Suprapubic skin (tissue), 4 donors: ENCODE data around the gene CCL3. TPM values are rescaled to one million over a fixed set of nuclear protein-coding genes. Genes with fewer than 3 reads are reported as not detected.

ENCODE experiments used
- DNase-seq, 2 donors: peaks; one replicate each; pipeline ENCODE4 v3.0.0-alpha.2; 2019; ENCODE audit warnings: low spot score in 2 of 2
- H3K27ac ChIP-seq: fragments of 200-600 bp; sonication (generic); one replicate; pipeline ENCODE4 v1.5.1; 2019
- H3K27me3 ChIP-seq: fragments of 200-600 bp; sonication (generic); one replicate; pipeline ENCODE4 v1.5.1; 2019
- H3K36me3 ChIP-seq: fragments of 200-600 bp; sonication (generic); one replicate; pipeline ENCODE4 v1.5.1; 2019
- H3K4me1 ChIP-seq: fragments of 200-600 bp; sonication (generic); one replicate; pipeline ENCODE4 v1.5.1; 2019
- H3K4me3 ChIP-seq: fragments of 200-600 bp; sonication (generic); one replicate; pipeline ENCODE4 v1.5.1; 2019; ENCODE audit warnings: mild to moderate bottlenecking
- H3K9me3 ChIP-seq: fragments of 200-600 bp; sonication (generic); one replicate; pipeline ENCODE4 v1.5.1; 2019
- EP300 ChIP-seq: sonication (generic); formaldehyde crosslinking; IDR thresholded peaks from one replicate; pipeline ENCODE4 v1.6.1; 2017; ENCODE audit warnings: antibody characterized with exemption
- POLR2A ChIP-seq, 2 donors: fragments of 450-650 bp; IDR thresholded peaks; one replicate each; pipeline ENCODE4 v1.6.1; 2017; ENCODE audit warnings: antibody characterized with exemption in 2 of 2, mild to moderate bottlenecking in 2 of 2, moderate library complexity in 2 of 2
- POLR2AphosphoS5 ChIP-seq, 3 donors: sonication (generic); formaldehyde crosslinking; IDR thresholded peaks; one replicate each; pipeline ENCODE4 v1.6.1; 2017; ENCODE audit warnings: antibody characterized with exemption in 3 of 3
- WGBS: methylation state at CpG from one replicate; pipeline ENCODE4 v1.1.5; 2018; 5-methylcytosine and 5-hydroxymethylcytosine counted together
- total RNA-seq, 4 donors: library from RNA; depleted of rRNA; stranded (reverse); fragments of >200 nt; gene quantifications; one replicate each; pipeline ENCODE4 v1.1.0, GENCODE V29; 2016
- TF ChIP-seq, protein P1 (sequence below), 2 donors: fragments of 200-600 bp in 1 of 2; fragments of 450-650 bp in 1 of 2; sonication (generic) in 1 of 2; IDR thresholded peaks; one replicate each; pipeline ENCODE4 v1.5.1; 2016 to 2019; ENCODE audit warnings: antibody characterized with exemption in 2 of 2, mild to moderate bottlenecking in 1 of 2, moderate library complexity in 1 of 2

CCL3 gene
- total RNA-seq = under 1 TPM in 1 of 4 donors, not detected in 3; 0.79 TPM

DNA sequence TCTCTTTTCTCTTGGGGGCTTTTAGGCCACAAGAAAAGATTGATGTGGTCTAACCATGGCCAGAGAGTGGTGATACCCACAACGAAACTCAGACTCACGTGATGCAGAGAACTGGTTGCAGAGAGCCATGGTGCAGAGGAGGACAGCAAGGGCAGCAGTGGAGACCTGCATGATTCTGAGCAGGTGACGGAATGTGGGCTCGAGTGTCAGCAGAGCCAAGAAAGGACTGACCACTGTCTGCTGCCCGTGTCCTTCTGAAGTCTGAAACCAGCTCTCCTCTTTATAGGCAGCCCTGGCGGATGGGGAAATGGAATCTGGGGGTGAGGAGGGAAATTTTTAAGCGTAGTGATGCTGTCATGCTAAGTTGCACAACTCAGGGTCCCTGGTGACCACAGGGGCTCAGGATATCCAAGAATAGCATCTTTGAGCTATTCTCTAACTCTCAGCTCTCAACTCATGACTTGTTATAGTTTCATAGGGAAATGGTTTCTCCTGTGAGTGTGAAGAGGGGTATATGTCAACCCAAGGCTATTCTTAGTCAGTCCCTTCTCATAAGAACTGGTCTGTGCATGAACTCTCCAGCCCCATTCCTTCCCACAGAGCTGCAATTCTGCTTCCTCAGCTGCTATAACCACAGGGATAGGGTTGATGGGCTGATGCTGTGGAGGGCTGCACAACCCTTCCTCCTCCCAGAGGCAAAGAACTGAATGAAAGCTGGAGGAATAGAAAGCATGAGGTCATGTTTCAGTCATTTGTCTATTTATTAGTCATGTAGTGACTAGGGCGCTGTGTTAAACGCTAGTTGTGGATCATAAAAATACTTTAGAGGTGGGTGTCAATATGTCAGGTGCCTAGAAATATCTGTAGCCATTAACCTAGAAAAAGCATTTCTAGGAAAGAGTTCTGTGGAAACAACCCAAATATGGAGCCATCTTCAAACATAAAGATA, at the start of gene CCL3:
CCL3 (minus strand) TSS at position 256 of the 949 bp plus-strand sequence; CDS start at position 171, 85 bp downstream.
- H3K27ac ChIP-seq = no peak within 1 kb of the TSS
- WGBS = 59% methylated on average over 9 of the region's 9 CpGs
- no peaks in the 10 kb centered on the region for H3K9me3 ChIP-seq
- H3K4me1 ChIP-seq = no peaks in the 10 kb centered on the region
- DNase-seq = no peak
- no peaks in the 10 kb centered on the region for H3K36me3 ChIP-seq
- no peak within 1 kb of the TSS for H3K4me3 ChIP-seq
- H3K27me3 ChIP-seq = peaks cover 8% of the 10 kb centered on the region
- no peak for TF ChIP-seq EP300

DNA sequence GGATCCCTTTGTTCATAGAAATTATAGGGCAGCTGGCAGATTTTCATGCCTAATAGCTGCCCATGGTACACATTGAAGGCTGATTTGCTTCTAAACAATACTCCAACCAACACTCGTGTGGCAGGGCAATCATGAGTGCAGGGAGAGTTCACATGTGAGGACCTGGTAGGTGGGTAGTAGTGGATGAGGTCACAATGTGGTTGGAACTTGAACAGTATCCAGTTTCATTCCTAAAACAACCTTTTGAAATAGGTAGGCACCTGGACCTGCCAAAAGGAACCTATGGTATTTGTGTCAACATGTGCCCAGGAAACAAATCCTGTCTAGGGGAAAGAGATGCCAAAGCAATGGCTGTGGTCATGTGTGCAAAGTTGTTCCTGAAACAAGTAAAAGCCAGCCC, 46.5 kb upstream of the CCL3 start:
- no peak overlapping the region for H3K27ac ChIP-seq
- peaks cover 5% of the 10 kb centered on the region for H3K27me3 ChIP-seq
- H3K9me3 ChIP-seq = no peaks in the 10 kb centered on the region
- TF ChIP-seq POLR2A (IDR thresholded peaks at IDR 0.05) (no peak), POLR2AphosphoS5 (IDR thresholded peaks at IDR 0.05) (no peak), EP300 (no peak)
- TF ChIP-seq, protein P1, sequence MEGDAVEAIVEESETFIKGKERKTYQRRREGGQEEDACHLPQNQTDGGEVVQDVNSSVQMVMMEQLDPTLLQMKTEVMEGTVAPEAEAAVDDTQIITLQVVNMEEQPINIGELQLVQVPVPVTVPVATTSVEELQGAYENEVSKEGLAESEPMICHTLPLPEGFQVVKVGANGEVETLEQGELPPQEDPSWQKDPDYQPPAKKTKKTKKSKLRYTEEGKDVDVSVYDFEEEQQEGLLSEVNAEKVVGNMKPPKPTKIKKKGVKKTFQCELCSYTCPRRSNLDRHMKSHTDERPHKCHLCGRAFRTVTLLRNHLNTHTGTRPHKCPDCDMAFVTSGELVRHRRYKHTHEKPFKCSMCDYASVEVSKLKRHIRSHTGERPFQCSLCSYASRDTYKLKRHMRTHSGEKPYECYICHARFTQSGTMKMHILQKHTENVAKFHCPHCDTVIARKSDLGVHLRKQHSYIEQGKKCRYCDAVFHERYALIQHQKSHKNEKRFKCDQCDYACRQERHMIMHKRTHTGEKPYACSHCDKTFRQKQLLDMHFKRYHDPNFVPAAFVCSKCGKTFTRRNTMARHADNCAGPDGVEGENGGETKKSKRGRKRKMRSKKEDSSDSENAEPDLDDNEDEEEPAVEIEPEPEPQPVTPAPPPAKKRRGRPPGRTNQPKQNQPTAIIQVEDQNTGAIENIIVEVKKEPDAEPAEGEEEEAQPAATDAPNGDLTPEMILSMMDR (IDR thresholded peaks at IDR 0.05) = no peak
- no peaks in the 10 kb centered on the region for H3K4me1 ChIP-seq
- DNase-seq = no peak
- no peak overlapping the region for H3K4me3 ChIP-seq
- WGBS = 53% methylated on average over 1 of the region's 1 CpG
- H3K36me3 ChIP-seq = no peaks in the 10 kb centered on the region

DNA sequence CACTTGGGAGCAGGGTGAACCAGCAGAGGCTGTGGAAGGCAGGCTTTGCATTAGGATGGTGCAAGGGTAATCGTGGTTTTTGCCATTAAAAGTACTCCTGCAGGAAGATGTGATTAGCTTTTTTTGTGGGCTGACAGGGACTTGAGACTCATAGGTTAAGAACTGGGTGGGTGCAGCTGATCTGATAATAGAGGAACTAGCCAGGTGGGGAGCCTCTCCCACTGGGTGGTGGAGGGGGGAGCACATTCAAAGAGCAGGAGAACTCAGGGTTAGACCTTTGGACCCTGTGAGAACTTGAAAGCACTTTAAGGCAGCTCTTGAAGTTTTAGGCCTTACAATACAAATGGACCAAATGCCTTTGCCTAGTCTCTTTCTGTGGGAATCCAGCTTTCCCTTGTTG, 46.1 kb upstream of the CCL3 start:
- 92% methylated on average over 1 of the region's 1 CpG for WGBS
- no peaks in the 10 kb centered on the region for H3K4me1 ChIP-seq
- no peaks in the 10 kb centered on the region for H3K36me3 ChIP-seq
- H3K27ac ChIP-seq = no peak overlapping the region
- no peak for DNase-seq
- TF ChIP-seq EP300 (no peak), POLR2AphosphoS5 (IDR thresholded peaks at IDR 0.05) (no peak), POLR2A (IDR thresholded peaks at IDR 0.05) (no peak)
- TF ChIP-seq, protein P1 (IDR thresholded peaks at IDR 0.05) = no peak
- H3K9me3 ChIP-seq = no peaks in the 10 kb centered on the region
- H3K27me3 ChIP-seq = peaks cover 5% of the 10 kb centered on the region
- no peak overlapping the region for H3K4me3 ChIP-seq

- H3K27ac ChIP-seq = no peak overlapping the region
- peaks cover 5% of the 10 kb centered on the region for H3K27me3 ChIP-seq
- no peaks in the 10 kb centered on the region for H3K9me3 ChIP-seq
- H3K36me3 ChIP-seq = no peaks in the 10 kb centered on the region
- TF ChIP-seq EP300 = no peak
- TF ChIP-seq, protein P1 (IDR thresholded peaks at IDR 0.05) = no peak
- TF ChIP-seq POLR2A (IDR thresholded peaks at IDR 0.05) = no peak
- TF ChIP-seq POLR2AphosphoS5 (IDR thresholded peaks at IDR 0.05) = no peak
- H3K4me3 ChIP-seq = no peak overlapping the region
- WGBS = 77% methylated on average over 4 of the region's 4 CpGs
- no peak for DNase-seq
- no peaks in the 10 kb centered on the region for H3K4me1 ChIP-seq
Measured at GRCh38 chr17:36135465-36135864, 45.5 kb upstream of the CCL3 start.

- no peaks in the 10 kb centered on the region for H3K9me3 ChIP-seq
- 58% methylated on average over 4 of the region's 4 CpGs for WGBS
- H3K4me3 ChIP-seq = no peak overlapping the region
- TF ChIP-seq POLR2AphosphoS5 (IDR thresholded peaks at IDR 0.05) = no peak
- no peak for TF ChIP-seq EP300
- no peak for TF ChIP-seq POLR2A (IDR thresholded peaks at IDR 0.05)
- TF ChIP-seq, protein P1 (IDR thresholded peaks at IDR 0.05) = no peak
- H3K4me1 ChIP-seq = no peaks in the 10 kb centered on the region
- no peaks in the 10 kb centered on the region for H3K36me3 ChIP-seq
- no peak for DNase-seq
- H3K27me3 ChIP-seq = peaks cover 12% of the 10 kb centered on the region
- H3K27ac ChIP-seq = no peak overlapping the region
Measured at GRCh38 chr17:36133602-36134236, 43.8 kb upstream of the CCL3 start.
